NB4 (cell line): ENCODE data around the gene TACSTD2.

ENCODE experiments used
- CTCF ChIP-seq: IDR thresholded peaks from one replicate; pipeline ENCODE4 v1.5.1; 2012; ENCODE audit warnings: low read depth, low read length
- MAX ChIP-seq: IDR thresholded peaks from 2 replicates; pipeline ENCODE4 v1.6.1; 2011; ENCODE audit warnings: low read depth, low read length

- TF ChIP-seq CTCF (no peak), MAX (no peak)
Measured at GRCh38 chr1:58608945-58609344, 31.9 kb upstream of the TACSTD2 start.
